H9 (cell line): ENCODE results near the gene NPAS3. TPM values are rescaled to one million over a fixed set of nuclear protein-coding genes. Genes with fewer than 3 reads are reported as not detected.

Experiments used
- DNase-seq: peaks from one replicate; pipeline ENCODE4 v3.0.0-alpha.2; 2017
- H2AFZ ChIP-seq: one replicate; pipeline ENCODE4 v1.6.1; 2013; ENCODE audit warnings: mild to moderate bottlenecking, low read length, control low read depth, moderate library complexity
- H2AK5ac ChIP-seq: 2 replicates; pipeline ENCODE4 v1.6.1; 2013; ENCODE audit warnings: low read length, control low read depth, mixed read lengths; ENCODE audit not compliant: insufficient read length
- H2BK120ac ChIP-seq: one replicate; pipeline ENCODE4 v1.6.1; 2013; ENCODE audit warnings: low read depth, mild to moderate bottlenecking, low read length, control low read depth, inconsistent platforms; ENCODE audit not compliant: poor library complexity, severe bottlenecking
- H2BK12ac ChIP-seq: 2 replicates; pipeline ENCODE4 v1.6.1; 2013; ENCODE audit warnings: low read length, control low read depth, mixed read lengths, low read depth; ENCODE audit not compliant: insufficient read length
- H2BK15ac ChIP-seq: 2 replicates; pipeline ENCODE4 v1.6.1; 2013; ENCODE audit warnings: low read depth, low read length, control low read depth
- H2BK20ac ChIP-seq: one replicate; pipeline ENCODE4 v1.6.1; 2013; ENCODE audit warnings: low read depth, mild to moderate bottlenecking, low read length, control low read depth, inconsistent platforms; ENCODE audit not compliant: poor library complexity, severe bottlenecking
- H2BK5ac ChIP-seq: 2 replicates; pipeline ENCODE4 v1.6.1; 2013; ENCODE audit warnings: low read length, control low read depth, mixed read lengths; ENCODE audit not compliant: insufficient read length
- H3K14ac ChIP-seq: 2 replicates; pipeline ENCODE4 v1.6.1; 2013; ENCODE audit warnings: low read length, control low read depth; ENCODE audit not compliant: insufficient read depth
- H3K18ac ChIP-seq: 2 replicates; pipeline ENCODE4 v1.6.1; 2013; ENCODE audit warnings: low read depth, mild to moderate bottlenecking, mixed read lengths, low read length, control low read depth; ENCODE audit not compliant: insufficient read length
- H3K23ac ChIP-seq: 2 replicates; pipeline ENCODE4 v1.6.1; 2013; ENCODE audit warnings: low read length, control low read depth, mixed read lengths, low read depth; ENCODE audit not compliant: insufficient read length
- H3K23me2 ChIP-seq: 2 replicates; pipeline ENCODE4 v1.6.1; 2013; ENCODE audit warnings: low read depth, mild to moderate bottlenecking, mixed read lengths, low read length, control low read depth; ENCODE audit not compliant: insufficient read length, poor library complexity, severe bottlenecking
- H3K27ac ChIP-seq: 2 replicates; pipeline ENCODE4 v1.5.1; 2013; ENCODE audit warnings: low read length, control low read depth, mixed read lengths, low read depth; ENCODE audit not compliant: insufficient read length
- H3K27me3 ChIP-seq: 2 replicates; pipeline ENCODE4 v1.6.1; 2013; ENCODE audit warnings: low read length, control low read depth, inconsistent platforms; ENCODE audit not compliant: insufficient read depth
- H3K4ac ChIP-seq: 2 replicates; pipeline ENCODE4 v1.6.1; 2013; ENCODE audit warnings: low read depth, mild to moderate bottlenecking, control low read depth, inconsistent platforms, low read length, moderate library complexity
- H3K4me1 ChIP-seq: 2 replicates; pipeline ENCODE4 v1.6.1; 2013; ENCODE audit warnings: low read length, control low read depth, inconsistent platforms; ENCODE audit not compliant: insufficient read depth
- H3K4me2 ChIP-seq: 2 replicates; pipeline ENCODE4 v1.6.1; 2013; ENCODE audit warnings: low read length, control low read depth, mixed read lengths; ENCODE audit not compliant: insufficient read length, insufficient read depth
- H3K56ac ChIP-seq: 2 replicates; pipeline ENCODE4 v1.6.1; 2013; ENCODE audit warnings: low read depth, mild to moderate bottlenecking, mixed read lengths, low read length, control low read depth; ENCODE audit not compliant: insufficient read length
- H3K79me1 ChIP-seq: 2 replicates; pipeline ENCODE4 v1.6.1; 2013; ENCODE audit warnings: low read depth, mild to moderate bottlenecking, moderate library complexity, low read length, control low read depth, inconsistent platforms; ENCODE audit not compliant: insufficient read depth, poor library complexity, severe bottlenecking
- H3K79me2 ChIP-seq: 2 replicates; pipeline ENCODE4 v1.6.1; 2013; ENCODE audit warnings: low read length, control low read depth, inconsistent platforms; ENCODE audit not compliant: insufficient read depth
- H3K9ac ChIP-seq: 2 replicates; pipeline ENCODE4 v1.6.1; 2013; ENCODE audit warnings: low read length, control low read depth, mixed read lengths; ENCODE audit not compliant: insufficient read length; ENCODE audit errors: extremely low read depth
- H3K9me3 ChIP-seq: one replicate; pipeline ENCODE4 v1.6.1; 2013; ENCODE audit warnings: low read depth, low read length, inconsistent platforms; ENCODE audit not compliant: control insufficient read depth
- H3T11ph ChIP-seq: one replicate; pipeline ENCODE4 v1.6.1; 2013; ENCODE audit warnings: mild to moderate bottlenecking, low read length, control low read depth, inconsistent platforms
- H4K20me1 ChIP-seq: one replicate; pipeline ENCODE4 v1.6.1; 2013; ENCODE audit not compliant: control insufficient read depth, insufficient read length, insufficient read depth
- H4K5ac ChIP-seq: 2 replicates; pipeline ENCODE4 v1.6.1; 2013; ENCODE audit warnings: low read depth, mild to moderate bottlenecking, mixed read lengths, low read length, control low read depth; ENCODE audit not compliant: insufficient read length
- H4K8ac ChIP-seq: replicated peaks from 2 replicates; pipeline ENCODE4 v1.6.1; 2013; ENCODE audit warnings: low read length, control low read depth, mixed read lengths, low read depth; ENCODE audit not compliant: insufficient read length
- H4K91ac ChIP-seq: 2 replicates; pipeline ENCODE4 v1.6.1; 2013; ENCODE audit warnings: low read depth, mild to moderate bottlenecking, moderate library complexity, mixed read lengths, low read length, control low read depth; ENCODE audit not compliant: insufficient read length
- H3K27ac Mint-ChIP-seq, 3 experiments: 2 replicates in 2 of 3; 3 replicates in 1 of 3; pipeline ENCODE4 v1.8.0; 2020 to 2021; ENCODE audit warnings: mixed read lengths in 3 of 3, mild to moderate bottlenecking in 1 of 3, moderate library complexity in 1 of 3
- H3K27me3 Mint-ChIP-seq: 2 replicates; pipeline ENCODE4 v1.8.0; 2021; ENCODE audit warnings: low read depth, mild to moderate bottlenecking, moderate library complexity, mixed read lengths
- H3K36me3 Mint-ChIP-seq, 3 experiments: 2 replicates in 2 of 3; 3 replicates in 1 of 3; pipeline ENCODE4 v1.8.0; 2020 to 2021; ENCODE audit warnings: low read depth in 3 of 3, mixed read lengths in 3 of 3; ENCODE audit not compliant: insufficient read depth in 1 of 3
- H3K4me1 Mint-ChIP-seq, 2 experiments: 2 replicates each; pipeline ENCODE4 v1.8.0; 2020; ENCODE audit warnings: mixed read lengths in 2 of 2
- H3K4me3 Mint-ChIP-seq, 2 experiments: 2 replicates in 1 of 2; 3 replicates in 1 of 2; pipeline ENCODE4 v1.8.0; 2020 to 2021; ENCODE audit warnings: mild to moderate bottlenecking in 2 of 2, mixed read lengths in 2 of 2, moderate library complexity in 1 of 2
- H3K9me3 Mint-ChIP-seq, 2 experiments: 2 replicates in 1 of 2; 3 replicates in 1 of 2; pipeline ENCODE4 v1.8.0; 2020; ENCODE audit warnings: mild to moderate bottlenecking in 2 of 2, mixed read lengths in 2 of 2, moderate library complexity in 1 of 2
- CTCF ChIP-seq: fragments of 200-600 bp; sonication (generic); conservative IDR thresholded peaks from 3 replicates; pipeline ENCODE4 v1.8.0; 2021; ENCODE audit warnings: antibody characterized with exemption, mild to moderate bottlenecking
- WGBS: extraction: QIAGEN DNeasy Blood & Tissue Kit; methylation state at CpG from one replicate; pipeline ENCODE4 v1.1.7; 2013; ENCODE audit warnings: missing lambda C conversion rate, low lambda C conversion rate, mixed read lengths; ENCODE audit not compliant: insufficient read length; ENCODE audit errors: extremely low coverage; 5-methylcytosine and 5-hydroxymethylcytosine counted together
- total RNA-seq: library from RNA; stranded (reverse); gene quantifications from 2 replicates; pipeline ENCODE4 v1.2.1, GENCODE V29; 2021

NPAS3 gene
- total RNA-seq, 1 experiment from 2014 or later, result 0.17 TPM

GRCh38 chr14:33297565-33297964 lies 358.9 kb downstream of the NPAS3 start:
- Histone ChIP-seq H3K23me2 (no peaks in the 10 kb centered on the region), H2BK5ac (no peak overlapping the region), H2AFZ (no peak overlapping the region), H3K14ac (no peak overlapping the region), H3K27me3 (no peaks in the 10 kb centered on the region), H3K23ac (no peak overlapping the region), H2BK20ac (no peak overlapping the region), H3T11ph (no peak overlapping the region), H3K56ac (no peak overlapping the region), H4K91ac (no peak overlapping the region), H3K4me1 (peaks cover 3% of the 10 kb centered on the region; the same call in 1 of the 2 replicates), H3K27ac (no peak overlapping the region), H3K9me3 (no peaks in the 10 kb centered on the region), H3K9ac (no peak overlapping the region), H2BK12ac (no peak overlapping the region), H2BK120ac (no peak overlapping the region), H4K20me1 (no peaks in the 10 kb centered on the region), H4K8ac (no peak overlapping the region), H2BK15ac (no peak overlapping the region), H3K4me2 (no peak overlapping the region), H3K79me2 (no peaks in the 10 kb centered on the region), H4K5ac (no peak overlapping the region), H3K79me1 (no peaks in the 10 kb centered on the region), H3K18ac (no peak overlapping the region), H3K4ac (no peak overlapping the region), H2AK5ac (no peak overlapping the region)
- Mint-ChIP-seq H3K27ac (peak overlapping the region in 1 of 3 experiments; percentile 80; a peak in 2 of 7 replicates), H3K9me3 (no peaks in the 10 kb centered on the region), H3K27me3 (no peaks in the 10 kb centered on the region; the same call in 1 of the 2 replicates), H3K4me3 (no peak overlapping the region; a peak in 1 of 5 replicates), H3K36me3 (no peaks in the 10 kb centered on the region), H3K4me1 (peaks cover 6 to 14% of the 10 kb centered on the region in 2 experiments)
- peak; percentile 30 for DNase-seq
- WGBS, result no CpG with 5 or more reads among the region's 4 CpGs
- TF ChIP-seq CTCF, result no peak
